ENCODE results near the gene BBS9.

DNA sequence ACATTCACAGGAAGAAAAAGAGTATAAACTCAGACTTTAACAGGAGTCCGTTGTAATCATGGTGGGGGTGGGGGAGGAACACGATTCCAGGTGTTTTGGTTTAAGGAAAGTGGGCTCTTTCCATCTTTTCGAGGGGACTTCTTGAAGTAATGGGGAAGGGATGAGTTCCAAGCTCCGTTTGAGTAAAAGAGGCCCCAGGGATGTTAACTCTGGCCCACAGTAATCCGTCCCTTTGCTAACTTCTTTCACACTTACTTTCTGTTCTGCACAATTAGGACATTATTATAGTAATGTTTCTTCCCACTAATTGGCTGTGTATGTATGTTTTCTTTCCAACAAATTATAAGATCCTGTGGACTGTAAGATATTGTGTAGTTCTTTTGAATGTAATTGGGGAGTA lies 374.4 kb downstream of the BBS9 start:
- TF ChIP-seq, protein P1, sequence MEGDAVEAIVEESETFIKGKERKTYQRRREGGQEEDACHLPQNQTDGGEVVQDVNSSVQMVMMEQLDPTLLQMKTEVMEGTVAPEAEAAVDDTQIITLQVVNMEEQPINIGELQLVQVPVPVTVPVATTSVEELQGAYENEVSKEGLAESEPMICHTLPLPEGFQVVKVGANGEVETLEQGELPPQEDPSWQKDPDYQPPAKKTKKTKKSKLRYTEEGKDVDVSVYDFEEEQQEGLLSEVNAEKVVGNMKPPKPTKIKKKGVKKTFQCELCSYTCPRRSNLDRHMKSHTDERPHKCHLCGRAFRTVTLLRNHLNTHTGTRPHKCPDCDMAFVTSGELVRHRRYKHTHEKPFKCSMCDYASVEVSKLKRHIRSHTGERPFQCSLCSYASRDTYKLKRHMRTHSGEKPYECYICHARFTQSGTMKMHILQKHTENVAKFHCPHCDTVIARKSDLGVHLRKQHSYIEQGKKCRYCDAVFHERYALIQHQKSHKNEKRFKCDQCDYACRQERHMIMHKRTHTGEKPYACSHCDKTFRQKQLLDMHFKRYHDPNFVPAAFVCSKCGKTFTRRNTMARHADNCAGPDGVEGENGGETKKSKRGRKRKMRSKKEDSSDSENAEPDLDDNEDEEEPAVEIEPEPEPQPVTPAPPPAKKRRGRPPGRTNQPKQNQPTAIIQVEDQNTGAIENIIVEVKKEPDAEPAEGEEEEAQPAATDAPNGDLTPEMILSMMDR (IDR thresholded peaks at IDR 0.05; ENCODE audit: low read depth, low read length): no peak
- no peak for TF ChIP-seq EZH2phosphoT487 (IDR thresholded peaks at IDR 0.05; ENCODE audit: low read depth)

Data from OCI-LY3 (cell line).